Adrenal gland (tissue), 12 donors: ENCODE measurements around the gene PRICKLE2. TPM values are rescaled to one million over a fixed set of nuclear protein-coding genes. Genes with fewer than 3 reads are reported as not detected.

Experiments used
- DNase-seq, 7 donors: peaks; one replicate each; pipeline ENCODE4 v3.0.0-alpha.2; 2019 to 2020
- H3K27ac ChIP-seq, 5 donors: fragments of 200-600 bp; sonication (generic) in 4 of 5; 1 replicate in 3 of 5; 2 replicates in 2 of 5; pipeline versions ENCODE4 v1.5.1 to v1.8.0; 2016 to 2020; ENCODE audit warnings: mild to moderate bottlenecking in 1 of 5
- H3K27me3 ChIP-seq: fragments of 200-600 bp; 2 replicates; pipeline ENCODE4 v1.8.0; 2021
- H3K36me3 ChIP-seq, 2 donors: fragments of 200-600 bp; replicated peaks in 1 of 2; 1 replicate in 1 of 2; 2 replicates in 1 of 2; pipeline versions ENCODE4 v1.5.1 to v1.8.0; 2018 to 2022
- H3K4me1 ChIP-seq, 2 donors: fragments of 200-600 bp; replicated peaks in 1 of 2; 1 replicate in 1 of 2; 2 replicates in 1 of 2; pipeline versions ENCODE4 v1.5.1 to v1.8.0; 2018 to 2021
- H3K4me3 ChIP-seq, 4 donors: fragments of 200-600 bp; sonication (generic) in 3 of 4; one replicate each; pipeline ENCODE4 v1.5.1; 2016 to 2018
- H3K9me3 ChIP-seq, 3 donors: fragments of 200-600 bp; sonication (generic) in 1 of 3; replicated peaks in 1 of 3; 1 replicate in 2 of 3; 2 replicates in 1 of 3; pipeline versions ENCODE4 v1.5.1 to v1.8.0; 2016 to 2021
- CTCF ChIP-seq, 6 experiments: fragments of 450-650 bp in 4 of 6; fragments of 200-600 bp in 2 of 6; sonication (generic) in 1 of 6; IDR thresholded peaks; 1 replicate in 5 of 6; 2 replicates in 1 of 6; pipeline versions ENCODE4 v1.5.1 to v1.8.0; 2016 to 2021; ENCODE audit warnings: antibody characterized with exemption in 6 of 6, mild to moderate bottlenecking in 2 of 6, moderate library complexity in 1 of 6
- POLR2A ChIP-seq, 2 donors: fragments of 450-650 bp; IDR thresholded peaks; one replicate each; pipeline ENCODE4 v1.6.1; 2017; ENCODE audit warnings: antibody characterized with exemption in 2 of 2, mild to moderate bottlenecking in 2 of 2, moderate library complexity in 1 of 2
- WGBS, 4 donors: extraction: QIAGEN DNeasy Blood & Tissue Kit in 2 of 4; methylation state at CpG; one replicate each; pipeline versions ENCODE4 v1.1.5 to v1.1.7; 2013 to 2017; 5-methylcytosine and 5-hydroxymethylcytosine counted together
- intact Hi-C, 2 donors: fragments of 100-400 bp; cut with DNase I; formaldehyde crosslinking; loops; one replicate each; pipeline versions ENCODE4 v1.14.1 to v1.15.0; 2022 to 2023
- polyA plus RNA-seq, 3 donors: library from polyadenylated mRNA; stranded (reverse); fragments of 200-250 nt in 2 of 3; fragments of 350-450 nt in 1 of 3; fragmentation: Illumina TruSeq in 1 of 3; extraction: RNeasy Lipid Tissue Mini Kit (QIAGEN cat#74804) in 1 of 3; gene quantifications; one replicate each; pipeline ENCODE4 v1.2.3, GENCODE V29; 2013 to 2014
- total RNA-seq, 9 donors: library from RNA; depleted of rRNA in 4 of 9; stranded (reverse); fragments of >200 nt in 4 of 9; fragments of 120-200 nt in 1 of 9; fragmentation: NEBNext Ultra II Directional in 1 of 9; extraction: Animal tissue kit (Norgen Biotek cat#: 25700) in 1 of 9; gene quantifications; one replicate each; pipeline versions ENCODE4 v1.1.0 to v1.2.4, GENCODE V29; 2013 to 2023
- donor health status: healthy with polysubstance abuse.
- donor health status: Bipolar disorder and iron deficiency.
- donor health status: DM: yes; HTN: yes; CAD: no.
- donor health status: DM: no; HTN: no; CAD: no.
- donor health status: DM: no; HTN: no; CAD: no.
- donor health status: DM: yes; HTN: yes; CAD: no.

The PRICKLE2 gene
- total and polyA plus RNA-seq, 12 donors: 1.3 to 15.7 (median 8.1) TPM

- intact Hi-C loops: no loop called here
- WGBS, 4 donors: 87 to 91% (median 90%) methylated on average over 2 of the region's 2 CpGs
- H3K9me3 ChIP-seq: no peaks in the 10 kb centered on the region
- no peaks in the 10 kb centered on the region for H3K36me3 ChIP-seq
- TF ChIP-seq CTCF (IDR thresholded peaks at IDR 0.05) (no peak), POLR2A (IDR thresholded peaks at IDR 0.05) (no peak)
- H3K27me3 ChIP-seq: no peaks in the 10 kb centered on the region
- H3K27ac ChIP-seq: no peak overlapping the region
- no peak for DNase-seq
- H3K4me1 ChIP-seq: peaks cover 3 to 17% of the 10 kb centered on the region in 2 donors
- no peak overlapping the region for H3K4me3 ChIP-seq
These were observed 46.4 kb upstream of the PRICKLE2 start for GRCh38 chr3:64271631-64272030.

GRCh38 chr3:64270866-64271260 is 45.6 kb upstream of the PRICKLE2 start:
- intact Hi-C loops: no loop called here
- H3K27ac ChIP-seq: no peak overlapping the region
- H3K9me3 ChIP-seq: no peaks in the 10 kb centered on the region

DNA sequence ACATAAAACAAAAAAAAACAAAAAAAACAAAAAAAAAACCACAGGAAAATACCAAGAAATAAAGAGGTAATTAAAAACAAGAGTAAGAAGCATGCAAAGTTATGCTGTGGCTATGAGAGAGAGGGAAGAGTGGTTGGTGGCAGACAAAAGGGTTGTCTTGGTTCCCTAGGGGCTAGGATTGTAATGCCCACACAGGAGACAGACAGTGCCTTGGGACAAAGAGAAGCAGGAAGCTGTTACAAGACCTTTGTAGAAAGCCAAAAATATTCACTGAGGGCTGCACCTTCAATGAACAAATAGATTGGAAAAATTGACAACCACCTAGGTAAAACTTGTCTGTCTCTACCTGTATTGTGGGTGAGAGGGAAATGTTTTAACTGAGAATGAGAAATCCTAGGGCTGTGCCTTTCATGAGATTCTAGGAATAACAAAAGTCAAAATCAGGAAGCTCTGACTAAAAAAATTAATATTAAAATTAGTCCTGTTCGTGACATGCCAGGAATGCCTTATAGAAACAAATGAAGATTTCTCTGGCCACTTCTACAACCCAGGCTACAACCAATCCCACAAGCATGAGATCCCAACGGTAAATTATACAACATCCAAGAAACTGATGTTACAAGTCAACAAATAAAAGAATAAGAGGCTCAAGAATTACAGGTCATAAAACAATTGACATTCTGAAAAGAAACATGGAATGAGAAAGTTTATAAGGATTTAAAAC is 45.0 kb upstream of the PRICKLE2 start:
- intact Hi-C loops: no loop called here
- H3K27me3 ChIP-seq: no peaks in the 10 kb centered on the region
- H3K4me1 ChIP-seq: peaks cover 10 to 23% of the 10 kb centered on the region in 2 donors
- no peaks in the 10 kb centered on the region for H3K36me3 ChIP-seq
- no peak overlapping the region for H3K27ac ChIP-seq
- no peak for DNase-seq
- WGBS, 4 donors: 89 to 97% (median 94%) methylated on average over 2 of the region's 2 CpGs
- no peaks in the 10 kb centered on the region for H3K9me3 ChIP-seq
- no peak for TF ChIP-seq POLR2A (IDR thresholded peaks at IDR 0.05)
- no peak overlapping the region for H3K4me3 ChIP-seq

More at GRCh38 chr3:64270866-64271260, 45.6 kb upstream of the PRICKLE2 start:
- no peak for DNase-seq
- WGBS, 4 donors: 91 to 95% (median 93%) methylated on average over 3 of the region's 3 CpGs
- Histone ChIP-seq H3K27me3 (no peaks in the 10 kb centered on the region), H3K4me3 (no peak overlapping the region), H3K4me1 (peaks cover 6 to 23% of the 10 kb centered on the region in 2 donors), H3K36me3 (no peaks in the 10 kb centered on the region)
- TF ChIP-seq CTCF (IDR thresholded peaks at IDR 0.05) (no peak), POLR2A (IDR thresholded peaks at IDR 0.05) (no peak)

- DNase-seq: peak; percentile 36 to 72 (median 46)
- Histone ChIP-seq H3K36me3 (no peaks in the 10 kb centered on the region), H3K27ac (peak overlapping the region in 1 of 5 donors; percentile 76), H3K4me1 (peaks cover 10 to 23% of the 10 kb centered on the region in 2 donors), H3K27me3 (no peaks in the 10 kb centered on the region), H3K9me3 (no peaks in the 10 kb centered on the region), H3K4me3 (no peak overlapping the region)
- intact Hi-C loops: no loop called here
- 30 to 40% (median 35%) methylated on average over 4 of the region's 4 CpGs for WGBS, 4 donors
- TF ChIP-seq CTCF (IDR thresholded peaks at IDR 0.05) (no peak), POLR2A (IDR thresholded peaks at IDR 0.05) (no peak)
These were observed 43.7 kb upstream of the PRICKLE2 start for GRCh38 chr3:64268926-64269325.
